HG03039 (cell line): Measurements from ENCODE around the gene TNFSF10.
A peak's percentile ranks its signal among the peaks of the same experiment; 100 is the strongest.
"Not testable (repeated sequence)": the region's sequence is repeated elsewhere in the genome, so short reads cannot be mapped to it uniquely, and the experiment has no call there.

Experiments
- ATAC-seq: cut with Tn5 transposase; IDR thresholded peaks from one replicate; pipeline ENCODE4 v1.9.1; 2021; ENCODE audit warnings: mild to moderate bottlenecking, moderate library complexity; ENCODE audit not compliant: unreplicated experiment

The TNFSF10 gene

GRCh38 chr3:172544404-172544803 is 21.2 kb upstream of the TNFSF10 start:
- ATAC-seq: no peak

DNA sequence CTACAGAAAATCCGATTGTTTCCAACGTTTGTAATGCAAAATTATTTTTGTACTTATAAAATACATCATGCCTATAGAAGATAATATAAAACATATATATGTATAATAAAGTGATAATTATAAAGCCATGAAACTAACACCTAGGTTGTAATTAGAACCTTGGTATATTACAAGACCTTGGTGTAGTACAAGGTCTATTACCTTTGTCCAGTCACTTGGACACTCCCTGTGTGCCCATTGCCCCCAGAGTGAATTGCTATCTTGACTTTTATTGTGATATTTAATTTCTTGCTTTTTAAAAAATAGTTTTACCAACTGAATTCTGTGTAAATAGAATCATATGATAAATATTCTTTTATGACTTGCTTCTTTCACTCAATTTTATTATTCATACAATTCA is 20.7 kb upstream of the TNFSF10 start:
- no peak for ATAC-seq

DNA sequence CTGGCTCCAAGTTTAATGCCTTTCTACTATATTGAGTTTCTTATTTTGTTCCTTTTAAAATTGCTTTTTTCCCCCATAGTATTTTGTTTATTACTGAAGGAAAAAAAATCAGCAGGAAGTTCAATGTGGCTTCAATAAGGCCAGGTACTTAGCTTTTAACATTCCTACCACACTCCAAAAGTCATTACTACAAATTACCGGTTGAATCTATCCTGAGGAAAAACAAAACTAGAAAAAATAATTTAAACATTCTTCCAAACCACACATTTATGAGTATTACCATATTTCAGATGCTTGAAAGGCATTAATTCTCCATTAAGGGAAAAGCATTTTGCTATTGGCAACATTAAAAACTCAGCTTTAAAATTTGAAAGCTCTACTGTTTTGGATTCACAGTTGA is 20.2 kb upstream of the TNFSF10 start:
- ATAC-seq: no peak

DNA sequence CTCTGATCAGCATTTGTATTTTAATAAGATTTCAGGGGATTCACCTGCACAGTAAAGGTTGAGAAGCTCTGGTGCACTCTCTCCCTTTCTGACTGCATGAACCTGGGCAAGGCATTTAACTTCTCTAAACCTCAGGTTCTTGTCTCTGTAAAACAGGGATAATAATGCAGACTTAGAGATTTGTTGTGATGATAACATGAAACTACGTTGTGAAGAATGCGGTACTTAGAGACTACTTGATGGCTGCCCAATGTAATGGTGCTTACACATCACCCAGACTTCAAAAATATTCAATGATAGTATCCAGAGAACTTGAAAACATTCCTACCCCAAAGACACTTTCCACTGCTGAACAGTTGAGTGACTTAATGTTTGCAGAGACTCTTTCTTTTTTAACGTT is 19.8 kb upstream of the TNFSF10 start:
- ATAC-seq: no peak

DNA sequence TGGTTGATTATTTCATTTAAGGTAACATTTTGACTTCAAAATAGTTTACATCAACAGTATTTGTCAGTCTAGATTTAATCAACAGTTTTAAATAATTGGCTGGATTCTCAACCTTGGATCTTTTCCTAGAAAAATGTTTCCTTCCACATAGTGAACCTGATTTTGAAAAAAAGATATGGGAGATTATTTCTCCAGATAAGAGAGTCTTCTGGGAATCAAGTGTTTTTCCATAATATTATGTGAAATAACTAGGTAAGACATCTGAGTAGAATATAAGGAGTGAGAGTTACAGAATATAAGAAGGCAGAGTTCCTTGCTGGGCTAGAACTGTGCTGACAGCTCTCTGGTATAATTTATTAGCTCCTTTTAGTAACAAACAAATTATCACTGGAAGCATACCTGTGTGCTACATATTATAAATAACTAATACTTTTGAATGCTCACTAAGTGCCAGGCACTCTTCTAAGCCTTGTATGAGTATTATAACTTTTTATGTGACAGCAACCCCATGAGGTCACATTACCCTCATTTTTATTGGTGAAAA is 18.8 kb upstream of the TNFSF10 start:
- no peak for ATAC-seq

DNA sequence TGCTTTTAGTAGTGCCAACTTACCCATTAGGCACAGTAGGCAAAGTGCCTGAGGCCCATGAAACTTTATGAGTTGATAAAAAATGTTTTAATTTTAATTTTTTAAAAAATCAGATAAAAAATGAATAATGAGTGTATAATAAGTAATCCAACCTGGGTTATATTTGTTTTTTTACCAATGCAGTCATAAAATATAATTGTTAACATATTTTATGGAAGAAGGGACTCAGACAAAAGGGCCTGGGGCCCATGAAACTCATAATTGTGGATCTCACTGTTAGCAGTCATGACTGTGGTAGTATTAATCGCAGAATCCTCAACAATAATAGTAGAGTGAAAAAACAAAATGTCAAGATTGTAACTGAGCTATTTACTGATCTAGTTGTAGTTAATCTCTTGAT is 16.8 kb upstream of the TNFSF10 start:
- no peak for ATAC-seq

- no peak for ATAC-seq
These were observed 16.0 kb upstream of the TNFSF10 start for GRCh38 chr3:172539273-172539672.

- ATAC-seq: no peak
These were observed 15.3 kb upstream of the TNFSF10 start for GRCh38 chr3:172538368-172539151.

GRCh38 chr3:172537507-172538158 is 14.4 kb upstream of the TNFSF10 start:
- ATAC-seq: no peak

DNA sequence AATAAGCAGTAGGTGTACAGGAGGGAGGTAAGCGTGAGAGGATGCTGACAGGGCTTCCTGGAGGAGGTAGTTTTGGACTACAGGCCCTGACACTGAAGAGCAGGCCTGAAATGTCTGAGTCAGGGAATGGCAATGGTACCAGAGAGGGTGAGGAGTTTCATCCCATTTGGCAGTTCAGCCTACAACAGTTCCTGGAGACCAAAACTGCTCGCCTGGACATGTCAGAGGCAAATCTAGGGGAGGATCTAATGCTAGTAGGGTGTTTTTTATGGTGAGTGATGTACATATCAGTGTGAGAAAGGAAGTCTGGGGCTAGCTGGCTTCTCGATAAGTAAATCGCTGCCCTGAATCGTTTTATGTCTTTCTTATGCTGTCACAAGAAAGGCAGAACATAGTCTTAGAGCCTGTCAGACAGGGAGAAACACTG is 13.8 kb upstream of the TNFSF10 start:
- no peak for ATAC-seq

DNA sequence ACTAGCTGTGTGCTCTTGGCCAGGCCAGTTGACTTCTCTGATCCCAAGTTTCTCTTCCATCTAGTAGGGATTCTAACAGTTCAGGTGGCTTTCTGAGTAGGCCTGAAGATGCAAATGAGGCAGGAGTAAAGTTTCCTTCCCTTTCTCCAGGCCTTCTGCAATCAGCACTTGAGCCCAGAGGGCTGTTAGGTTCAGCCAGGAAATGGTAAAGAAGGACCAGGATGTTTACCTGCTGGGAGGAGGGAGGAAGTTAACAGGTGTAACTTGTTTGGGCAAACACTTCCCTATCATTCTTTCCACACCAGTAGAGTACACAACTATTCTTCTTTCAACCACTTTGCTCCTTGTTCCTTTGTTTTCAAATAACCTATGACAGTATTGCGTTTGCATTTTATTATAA is 13.3 kb upstream of the TNFSF10 start:
- ATAC-seq: no peak

DNA sequence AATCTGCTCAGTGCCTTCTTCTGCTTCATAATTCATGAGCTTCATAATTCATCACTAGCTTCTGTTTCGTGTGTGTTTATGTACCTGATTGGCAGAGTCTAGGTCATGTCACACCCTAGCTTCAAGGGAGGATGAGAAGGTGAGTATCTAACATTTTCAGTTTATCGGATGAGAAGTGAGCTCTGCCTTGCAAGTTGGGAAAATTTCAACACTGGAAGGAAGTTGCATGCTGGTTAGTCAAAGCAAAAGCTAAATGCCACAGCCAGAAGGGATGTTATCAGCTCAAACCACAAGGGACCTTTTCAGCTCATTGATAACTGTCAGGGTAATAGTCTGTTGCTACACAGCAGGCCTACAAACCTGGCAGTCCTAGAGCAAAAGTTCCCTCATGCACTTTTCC is 7.3 kb upstream of the TNFSF10 start:
- no peak for ATAC-seq

DNA sequence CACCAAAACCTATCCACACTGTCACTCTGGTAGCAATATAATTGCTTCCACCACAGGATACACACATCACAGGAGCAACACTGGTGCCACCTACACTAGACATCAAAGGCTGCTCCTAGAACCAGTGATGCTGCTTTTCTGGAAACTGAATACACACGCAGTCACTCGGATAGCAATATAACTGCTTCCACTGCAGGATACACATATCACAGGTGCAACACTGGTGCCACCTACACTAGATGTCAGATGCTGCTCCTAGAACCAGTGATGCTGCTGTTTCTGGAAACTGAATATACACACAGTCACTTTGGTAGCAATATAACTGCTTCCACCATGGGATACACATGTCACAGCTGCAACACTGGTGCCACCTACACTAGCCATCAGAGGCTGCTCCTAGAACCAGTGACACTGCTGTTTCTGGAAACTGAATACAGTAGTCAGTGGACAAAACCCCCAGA is 6.9 kb upstream of the TNFSF10 start:
- no peak for ATAC-seq

- ATAC-seq: no peak
These were observed 5.4 kb upstream of the TNFSF10 start for GRCh38 chr3:172528677-172529076.

DNA sequence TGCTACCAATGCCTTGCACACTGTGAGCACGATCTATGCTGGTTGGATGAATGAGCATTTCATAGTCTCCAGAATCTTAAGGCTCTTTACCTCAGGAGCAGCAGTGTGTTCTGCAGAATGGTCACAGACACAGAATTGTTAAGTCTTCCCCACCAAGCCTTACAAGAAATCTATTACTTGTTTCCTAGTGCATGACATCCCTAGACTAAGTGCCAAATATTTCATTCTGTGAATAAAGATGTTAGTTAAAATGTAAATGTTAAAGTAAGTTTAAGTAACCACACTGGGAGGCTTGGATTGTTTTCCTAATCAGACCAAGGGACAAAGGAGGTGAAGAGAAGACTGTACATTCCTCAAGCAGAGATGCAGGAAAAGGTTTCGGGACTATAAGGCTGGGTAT is 4.1 kb upstream of the TNFSF10 start:
- ATAC-seq: no peak

- ATAC-seq: no peak
These were observed 1.9 kb upstream of the TNFSF10 start for GRCh38 chr3:172525116-172525613.

DNA sequence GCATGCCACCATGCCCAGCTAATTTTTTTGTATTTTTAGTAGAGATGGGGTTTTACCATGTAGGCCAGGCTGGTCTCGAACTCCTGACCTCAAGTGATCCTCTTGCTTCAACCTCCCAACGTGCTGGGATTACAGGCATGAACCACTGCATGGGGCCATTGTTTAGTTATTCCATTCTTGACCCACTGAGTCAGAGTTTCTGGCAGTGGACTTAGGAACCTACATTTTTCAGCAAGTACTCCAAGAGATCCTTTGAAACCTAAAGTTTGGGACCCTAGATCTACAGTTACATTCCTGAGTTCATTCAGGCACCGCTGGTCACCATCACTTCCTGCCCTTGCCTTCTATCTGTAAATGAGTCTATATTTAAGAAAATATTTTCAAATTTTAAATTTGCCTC is 1.4 kb upstream of the TNFSF10 start:
- no peak for ATAC-seq

GRCh38 chr3:172521837-172522726 is 1.1 kb downstream of the TNFSF10 start:
- not testable (repeated sequence) for ATAC-seq

- ATAC-seq: peak; percentile 58
These were observed 2.9 kb downstream of the TNFSF10 start for GRCh38 chr3:172520301-172520831.

GRCh38 chr3:172519740-172520139 is 3.5 kb downstream of the TNFSF10 start:
- ATAC-seq: no peak
